Activated effector memory CD4-positive, alpha-beta T cell treated with anti-CD3 and anti-CD28 coated beads, Interleukin-2, amount 50 U/mL, for 16 hours (primary cell): Measurements from ENCODE around the gene ALDH5A1.

Experiments
- DNase-seq: peaks from one replicate; pipeline ENCODE4 v3.0.0-alpha.2; 2020

ALDH5A1 gene

DNA sequence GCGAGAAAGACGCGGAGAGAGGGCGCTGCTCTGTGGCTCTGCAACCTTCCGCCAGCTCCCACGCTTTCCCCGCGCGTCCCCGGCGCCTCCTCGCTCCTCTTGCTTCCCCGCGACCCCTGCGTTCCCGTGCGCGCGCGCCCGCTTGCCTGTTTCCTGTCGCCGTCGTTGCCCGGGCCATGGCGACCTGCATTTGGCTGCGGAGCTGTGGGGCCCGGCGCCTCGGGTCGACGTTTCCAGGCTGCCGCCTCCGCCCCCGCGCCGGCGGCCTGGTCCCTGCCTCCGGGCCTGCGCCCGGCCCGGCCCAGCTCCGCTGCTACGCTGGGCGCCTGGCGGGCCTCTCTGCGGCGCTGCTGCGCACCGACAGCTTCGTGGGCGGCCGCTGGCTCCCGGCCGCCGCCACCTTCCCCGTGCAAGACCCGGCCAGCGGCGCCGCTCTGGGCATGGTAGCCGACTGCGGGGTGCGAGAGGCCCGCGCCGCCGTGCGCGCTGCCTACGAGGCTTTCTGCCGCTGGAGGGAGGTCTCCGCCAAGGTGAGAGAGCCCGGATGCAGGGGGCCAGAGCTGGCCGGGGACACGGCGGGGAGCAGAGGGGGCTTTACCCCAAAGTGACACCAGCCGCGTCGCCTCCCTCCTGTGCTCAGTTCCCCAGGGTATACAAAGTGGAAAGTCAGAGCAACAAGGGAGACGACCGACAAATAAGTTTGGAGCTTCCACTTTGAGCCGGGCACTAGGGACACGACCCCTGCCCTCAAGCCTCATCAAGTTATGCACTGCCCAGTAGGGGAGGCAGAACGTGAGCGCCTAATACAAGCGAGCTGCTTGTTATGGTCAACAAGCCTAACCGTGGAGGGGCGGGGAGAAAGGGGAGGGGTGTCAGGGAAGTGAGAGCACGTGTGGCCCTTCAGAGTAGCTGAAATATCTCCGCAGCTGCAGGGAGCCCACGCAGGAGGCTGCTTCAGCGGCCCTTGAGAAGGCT lies at the start of gene ALDH5A1:
Gene ALDH5A1 (plus strand): TSS at position 149 of the 975 bp plus-strand sequence. CDS start 28 bp downstream, at position 177.
- DNase-seq = peak; percentile 90

GRCh38 chr6:24445704-24446103 lies 49.1 kb upstream of the ALDH5A1 start:
- peak; percentile 36 for DNase-seq

- DNase-seq = peak; percentile 17
Measured at GRCh38 chr6:24446670-24447069, 48.1 kb upstream of the ALDH5A1 start.

DNA sequence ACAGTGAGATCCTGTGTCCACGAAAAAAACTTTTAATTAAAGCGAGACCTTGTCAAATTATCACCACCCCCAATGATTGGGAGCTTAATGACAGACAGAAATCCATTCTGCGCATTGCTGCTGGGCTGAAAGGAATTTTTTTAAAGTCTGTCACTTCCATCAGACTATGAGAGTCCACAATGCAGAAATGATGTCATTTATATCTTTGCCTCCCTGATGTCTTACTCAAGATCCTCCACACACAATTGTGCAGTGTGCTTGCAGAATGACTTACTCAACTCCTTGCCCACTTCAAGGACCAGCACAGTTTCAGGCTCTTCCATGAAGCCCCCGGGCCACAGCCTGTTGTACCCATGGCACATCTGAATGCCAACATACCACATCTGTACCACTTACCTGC lies 46.4 kb upstream of the ALDH5A1 start:
- no peak for DNase-seq

GRCh38 chr6:24448828-24449525 lies 45.8 kb upstream of the ALDH5A1 start:
- DNase-seq = no peak

- peak; percentile 31 for DNase-seq
Measured at GRCh38 chr6:24451581-24452388, 43.0 kb upstream of the ALDH5A1 start.

- peak; percentile 43 for DNase-seq
Measured at GRCh38 chr6:24453921-24454320, 40.8 kb upstream of the ALDH5A1 start.

- DNase-seq = peak; percentile 30
Measured at GRCh38 chr6:24454452-24454851, 40.3 kb upstream of the ALDH5A1 start.

DNA sequence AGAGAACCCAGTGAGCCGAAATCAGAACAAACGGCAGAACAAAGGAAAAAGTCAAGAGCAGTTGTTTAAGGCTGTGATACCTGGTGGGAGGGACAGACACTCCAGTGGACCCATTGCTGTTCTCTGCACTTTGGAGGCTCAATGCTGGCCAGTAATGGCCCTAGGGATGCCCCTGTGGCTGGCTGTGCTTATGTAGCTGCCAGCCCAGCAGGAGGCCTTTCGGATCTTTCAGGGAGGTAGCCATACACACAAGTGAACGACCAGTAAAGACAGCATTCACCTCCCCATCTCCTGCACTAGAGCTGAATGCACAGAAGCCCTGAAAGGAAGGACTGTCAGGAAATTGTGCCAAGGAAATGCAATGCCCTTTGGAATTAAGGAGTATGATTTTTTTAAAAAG lies 39.7 kb upstream of the ALDH5A1 start:
- peak; percentile 39 for DNase-seq

DNA sequence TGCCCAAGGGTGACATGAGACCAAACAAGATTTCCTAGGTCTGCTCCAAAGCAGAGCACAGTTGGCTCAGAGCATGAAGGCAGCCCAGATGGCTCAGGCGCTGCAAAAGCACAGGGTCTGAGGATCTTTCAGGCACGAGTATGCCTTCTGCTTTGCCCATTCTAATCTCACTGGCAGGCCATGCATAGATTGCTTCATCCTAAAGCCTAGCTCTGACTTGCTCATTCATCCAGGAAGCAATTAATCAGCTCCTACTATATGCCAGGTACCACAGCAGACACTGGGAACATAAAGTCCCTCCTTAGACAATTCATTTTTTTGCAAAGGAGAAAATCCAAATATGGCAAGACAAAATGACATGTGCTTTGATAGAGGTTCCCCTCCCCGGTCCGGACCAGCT lies 36.6 kb upstream of the ALDH5A1 start:
- DNase-seq = peak; percentile 39

GRCh38 chr6:24458941-24459340 lies 35.8 kb upstream of the ALDH5A1 start:
- no peak for DNase-seq

DNA sequence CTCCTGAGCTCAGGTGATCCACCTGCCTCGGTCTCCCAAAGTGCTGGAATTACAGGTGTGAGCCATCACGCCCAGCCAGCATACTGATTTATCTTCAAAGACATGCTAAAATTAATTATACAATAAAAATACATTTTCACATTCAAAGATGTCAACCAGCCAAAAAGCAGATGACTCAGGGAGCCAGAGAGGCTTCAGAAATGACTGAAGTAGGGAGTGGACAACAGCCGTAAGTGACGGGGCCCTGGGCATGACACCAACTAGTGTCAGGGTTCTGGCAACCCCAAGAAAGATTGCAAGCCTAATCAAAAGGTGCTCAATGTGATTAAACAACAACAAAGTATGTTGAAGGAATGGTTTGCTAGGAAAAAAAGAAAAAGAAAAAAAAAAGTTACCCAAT lies 33.8 kb upstream of the ALDH5A1 start:
- DNase-seq = peak; percentile 10

DNA sequence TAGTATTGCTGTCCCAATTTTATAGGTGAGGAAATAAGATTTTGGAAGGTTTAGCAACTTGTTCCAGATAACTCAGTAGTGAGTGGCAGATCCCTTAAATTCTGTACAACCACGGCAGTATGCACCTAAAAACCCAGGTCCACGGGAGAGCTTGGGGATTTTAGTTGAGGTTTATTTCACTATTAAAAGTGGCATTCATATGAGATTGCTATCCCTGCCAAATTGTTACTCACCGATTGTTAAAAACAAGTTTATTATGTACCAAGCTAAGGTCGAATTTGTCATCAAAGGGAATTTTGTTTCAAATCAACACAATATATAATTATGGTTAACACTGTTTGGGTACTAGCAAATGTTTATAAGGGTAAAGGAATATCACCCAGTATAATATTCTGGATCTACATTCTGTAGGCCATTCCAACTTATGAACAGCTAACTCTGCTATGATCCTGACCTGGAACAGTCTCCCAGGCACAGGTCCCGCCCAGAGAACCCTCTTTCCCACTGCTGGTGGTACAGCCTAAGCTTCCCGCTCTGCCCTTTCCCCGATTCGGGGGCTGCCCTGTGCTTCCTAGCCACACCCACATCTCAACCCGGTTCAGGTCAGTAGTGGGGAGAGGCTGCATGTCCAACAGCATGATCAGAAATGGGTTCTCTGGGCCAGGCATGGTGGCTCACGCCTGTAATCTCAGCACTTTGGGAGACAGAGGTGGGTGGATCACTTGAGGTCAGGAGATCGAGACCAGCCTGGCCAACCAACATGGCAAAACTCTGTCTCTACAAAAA lies 30.3 kb upstream of the ALDH5A1 start:
- no peak for DNase-seq

DNA sequence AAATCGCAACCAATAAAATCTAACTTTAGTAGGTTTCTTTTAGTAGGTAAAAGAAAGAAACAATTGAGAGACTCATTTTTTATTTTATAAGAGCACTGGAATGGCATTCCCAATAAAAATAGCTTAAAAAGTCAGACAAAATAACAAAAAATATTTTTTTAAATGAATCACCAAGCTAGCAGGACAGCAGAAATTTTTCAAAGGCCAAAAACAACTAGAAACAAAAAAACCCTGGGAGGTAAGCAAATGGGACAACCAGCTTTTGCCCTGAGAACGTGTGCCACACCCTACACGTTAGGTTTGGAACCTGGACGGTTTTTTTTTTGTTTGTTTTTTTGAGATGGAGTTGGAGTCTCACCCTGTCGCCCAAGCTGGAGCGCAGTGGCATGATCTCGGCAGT lies 25.0 kb upstream of the ALDH5A1 start:
- no peak for DNase-seq

DNA sequence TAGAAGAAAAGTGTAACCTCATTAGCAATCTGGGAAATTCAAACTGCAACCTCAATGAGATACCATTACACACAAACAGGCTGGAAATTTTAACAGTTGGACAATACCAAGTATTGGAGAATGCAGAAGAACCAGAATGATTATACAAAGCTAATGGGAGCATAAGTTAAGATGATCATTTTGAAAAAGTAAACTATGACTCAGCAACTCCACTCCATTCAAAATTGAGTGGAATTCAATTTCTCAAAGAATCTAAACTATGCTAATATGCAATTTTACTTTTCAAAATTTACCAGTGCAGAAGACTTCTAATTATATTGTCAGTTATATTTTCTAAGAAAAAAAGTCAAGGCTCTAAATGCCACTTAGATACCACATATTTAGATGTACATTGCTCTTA lies 22.6 kb upstream of the ALDH5A1 start:
- DNase-seq = no peak

- DNase-seq = no peak
Measured at GRCh38 chr6:24476631-24477030, 18.1 kb upstream of the ALDH5A1 start.

DNA sequence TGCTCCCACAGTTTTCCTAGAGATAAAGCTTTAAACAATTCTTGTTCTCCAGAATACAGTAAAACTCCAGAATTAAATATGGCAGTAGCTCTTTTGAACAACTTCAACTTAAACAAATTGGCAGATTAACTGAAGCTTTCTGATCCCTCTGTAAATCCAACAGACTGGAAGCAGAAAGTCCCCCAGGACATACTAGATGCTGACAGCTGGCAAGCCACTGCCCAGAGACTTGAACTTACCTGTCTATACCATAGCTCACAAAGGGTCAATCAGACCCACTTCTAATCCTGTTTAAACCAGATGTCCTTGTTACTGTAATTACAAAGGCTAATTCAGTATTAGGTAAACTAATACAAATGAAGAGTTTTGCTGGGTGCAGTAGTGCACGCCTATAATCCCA lies 17.7 kb upstream of the ALDH5A1 start:
- DNase-seq = no peak

GRCh38 chr6:24478903-24479302 lies 15.9 kb upstream of the ALDH5A1 start:
- DNase-seq = no peak

GRCh38 chr6:24480705-24481104 lies 14.1 kb upstream of the ALDH5A1 start:
- DNase-seq = no peak

GRCh38 chr6:24481449-24481848 lies 13.3 kb upstream of the ALDH5A1 start:
- DNase-seq = no peak

- no peak for DNase-seq
Measured at GRCh38 chr6:24484657-24485323, 10.0 kb upstream of the ALDH5A1 start.

DNA sequence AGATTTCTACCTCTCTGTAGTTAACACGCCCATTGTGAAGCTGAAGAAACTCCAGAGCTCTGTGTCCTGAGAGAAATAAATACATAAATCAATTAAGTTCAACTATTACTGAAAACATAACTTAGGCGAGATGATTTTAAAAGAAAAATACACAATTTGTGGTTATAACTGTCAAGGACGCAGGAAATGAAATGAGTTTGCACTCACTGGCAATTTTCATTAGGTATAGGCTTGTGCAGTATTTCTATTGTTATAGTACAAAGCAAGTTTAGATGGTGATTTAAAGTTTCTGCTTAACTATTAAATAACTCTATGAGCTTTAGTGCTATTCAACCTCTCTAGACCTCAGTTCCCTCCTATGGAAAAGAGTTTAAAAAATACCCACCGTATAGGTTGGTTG lies 8.7 kb upstream of the ALDH5A1 start:
- DNase-seq = no peak
